Esophagus mucosa (tissue), 1 donor: ENCODE data around the gene PDCD10. TPM values are rescaled to one million over a fixed set of nuclear protein-coding genes. Genes with fewer than 3 reads are reported as not detected.

Source experiments
- ATAC-seq: fragments of 200-7000 bp; cut with Tn5 transposase; one replicate; pipeline ENCODE4 v1.9.1; 2020
- total RNA-seq: library from RNA; stranded (reverse); gene quantifications from one replicate; pipeline ENCODE4 v1.2.4, GENCODE V29; 2023
- donor health status: DM: yes; HTN: yes; CAD: no.

PDCD10 gene
- total RNA-seq, 1 donor from 2014 or later = 49.4 TPM

GRCh38 chr3:167733961-167734497 is 663 bp downstream of the PDCD10 start:
- no peak for ATAC-seq

GRCh38 chr3:167732313-167733065 is 2.2 kb downstream of the PDCD10 start:
- no peak for ATAC-seq

DNA sequence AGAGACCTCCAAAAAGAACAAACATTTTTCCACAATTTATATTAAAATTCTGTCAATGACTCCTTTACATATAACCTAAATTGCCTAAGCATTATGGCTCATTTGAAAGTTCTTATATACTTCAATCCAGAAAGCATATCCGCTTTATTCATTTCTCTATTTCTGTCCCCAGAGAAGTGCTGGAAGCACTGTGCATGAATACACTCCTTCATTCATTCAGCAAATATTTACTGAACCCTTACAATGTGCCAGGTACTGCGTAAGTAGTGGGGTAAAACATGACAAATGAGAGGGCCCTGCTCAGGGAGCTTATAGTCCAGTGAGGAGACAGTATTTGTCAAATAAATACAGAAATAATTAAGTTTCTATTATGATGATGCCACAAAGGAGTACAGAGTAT is 3.3 kb downstream of the PDCD10 start:
- no peak for ATAC-seq

GRCh38 chr3:167729591-167729990 is 5.1 kb downstream of the PDCD10 start:
- no peak for ATAC-seq

DNA sequence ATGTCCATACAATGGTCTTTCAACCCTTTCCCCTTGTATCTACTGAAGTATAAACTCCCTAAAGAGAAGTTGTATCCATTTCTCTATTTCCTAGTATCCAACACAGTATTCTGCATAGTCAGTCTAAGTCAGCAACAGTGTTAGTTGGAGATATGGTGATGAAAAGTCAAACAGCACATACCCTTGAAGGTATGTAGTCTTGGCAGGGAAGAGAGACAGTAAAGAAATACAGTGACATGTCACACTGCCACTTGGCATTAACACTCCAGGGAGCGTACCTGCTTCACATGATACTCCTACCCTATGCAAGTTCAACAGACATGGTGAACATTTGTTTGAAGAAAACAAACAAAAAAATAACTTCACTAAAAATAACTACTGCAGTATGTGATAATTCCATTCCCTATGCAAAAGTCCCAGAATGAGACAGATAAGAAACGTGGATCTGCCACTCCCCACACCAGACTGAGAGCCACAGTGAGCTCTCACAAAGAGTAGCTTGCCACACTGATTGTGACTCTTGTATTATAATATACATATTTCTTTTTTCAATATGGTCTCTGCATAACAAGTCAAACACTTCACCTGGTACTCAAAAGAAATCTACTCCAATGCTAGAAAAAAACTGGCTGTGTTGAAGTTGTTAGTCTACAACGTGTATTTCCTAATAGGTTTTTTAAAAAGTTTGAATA is 5.9 kb downstream of the PDCD10 start:
- no peak for ATAC-seq

GRCh38 chr3:167728176-167728575 is 6.5 kb downstream of the PDCD10 start:
- ATAC-seq = peak; percentile 74

DNA sequence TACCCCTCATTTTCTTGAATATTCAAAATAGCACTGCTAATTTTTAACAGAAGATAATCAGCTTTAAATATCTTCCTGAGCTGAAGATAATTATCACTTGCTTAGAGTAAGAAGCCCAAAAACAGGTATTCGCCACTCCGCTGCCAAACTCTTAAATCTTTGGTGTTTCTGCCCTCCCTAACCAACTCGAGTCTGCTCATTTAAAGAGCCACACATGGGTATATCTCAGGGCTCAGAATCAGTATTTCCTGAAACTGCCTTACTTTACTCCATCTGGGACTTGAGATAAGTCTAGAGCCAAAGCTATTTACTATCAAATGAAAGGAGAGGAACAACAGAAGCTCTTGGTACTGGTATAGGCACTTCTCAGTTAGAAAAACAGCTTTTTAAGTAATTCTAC is 10.8 kb downstream of the PDCD10 start:
- no peak for ATAC-seq

DNA sequence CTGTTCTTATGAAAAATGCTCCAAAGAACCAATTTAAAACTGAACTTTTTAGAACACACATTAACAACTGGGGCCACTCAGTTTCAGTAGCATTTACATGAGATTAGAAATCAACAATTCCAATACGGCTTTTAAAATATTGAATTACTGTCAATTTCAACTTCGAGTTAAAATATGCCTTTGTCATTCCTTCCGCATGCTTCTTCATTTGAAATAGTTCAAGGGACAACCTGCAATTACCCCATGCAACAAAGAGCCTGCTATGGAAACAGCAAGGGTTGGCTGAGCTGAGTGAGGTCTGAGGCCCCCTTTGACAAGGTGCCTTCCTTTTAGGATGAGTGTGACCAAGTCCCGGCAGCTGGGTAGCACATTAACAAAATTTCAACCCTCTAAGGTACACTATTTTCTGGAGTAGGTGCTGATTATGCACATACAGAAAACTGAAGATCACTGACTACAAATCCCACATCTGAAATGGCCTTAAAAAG is 11.6 kb downstream of the PDCD10 start:
- no peak for ATAC-seq

DNA sequence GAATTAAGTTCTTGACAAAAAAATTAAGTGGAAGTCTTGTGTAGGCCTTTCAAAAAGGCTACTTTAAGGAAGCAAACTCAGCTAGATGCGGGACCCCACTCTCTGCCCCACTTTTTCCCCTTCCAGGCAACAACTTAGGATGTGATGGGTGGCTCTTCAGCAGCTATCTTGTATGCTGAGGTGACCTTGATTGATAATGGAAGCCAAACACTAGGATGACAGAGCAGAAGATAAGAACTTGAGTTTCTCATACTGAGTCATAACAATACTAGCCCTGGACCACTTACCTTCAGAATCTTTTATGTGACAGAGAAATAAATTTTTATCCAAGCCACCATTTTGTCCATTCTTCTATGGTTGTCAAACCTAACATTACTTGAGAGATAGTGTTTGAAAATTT is 16.1 kb downstream of the PDCD10 start:
- ATAC-seq = no peak

DNA sequence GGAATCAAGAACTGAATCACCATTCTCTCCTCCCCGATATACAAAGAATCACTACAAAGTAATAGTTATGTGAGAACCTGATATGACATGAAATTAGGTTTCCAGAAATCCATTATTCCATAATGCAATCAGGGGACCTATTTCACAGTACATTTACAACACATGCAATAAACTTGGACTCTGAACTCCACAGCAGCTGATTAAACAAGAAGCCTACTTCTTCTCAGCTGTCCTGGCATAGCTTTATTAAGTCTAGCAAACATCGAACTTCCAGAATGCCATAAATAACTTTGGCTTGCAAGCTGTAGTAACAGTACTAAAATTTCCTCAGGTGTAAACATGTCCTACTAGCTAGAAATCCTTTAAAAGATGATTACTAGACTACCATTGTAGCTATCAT is 17.8 kb downstream of the PDCD10 start:
- ATAC-seq = no peak

GRCh38 chr3:167714871-167715270 is 19.8 kb downstream of the PDCD10 start:
- no peak for ATAC-seq

DNA sequence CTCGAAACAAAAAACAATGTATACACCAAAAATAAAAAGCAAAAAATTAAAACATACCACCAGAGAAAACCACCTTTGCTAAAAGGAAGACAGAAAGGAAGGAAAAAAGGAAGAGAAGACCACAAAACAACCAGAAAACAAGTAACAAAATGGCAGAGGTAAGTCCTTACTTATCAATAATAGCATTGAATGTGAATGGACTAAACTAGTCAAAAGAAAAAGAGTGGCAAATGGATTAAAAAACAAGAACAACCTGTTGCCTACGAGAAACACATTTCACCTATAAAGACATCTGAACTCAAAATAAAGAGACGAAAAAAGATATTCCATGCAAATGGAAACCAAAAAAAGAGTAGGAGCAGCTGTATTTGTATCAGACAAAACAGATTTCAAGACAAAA is 22.2 kb downstream of the PDCD10 start:
- no peak for ATAC-seq

GRCh38 chr3:167711439-167711838 is 23.3 kb downstream of the PDCD10 start:
- no peak for ATAC-seq

DNA sequence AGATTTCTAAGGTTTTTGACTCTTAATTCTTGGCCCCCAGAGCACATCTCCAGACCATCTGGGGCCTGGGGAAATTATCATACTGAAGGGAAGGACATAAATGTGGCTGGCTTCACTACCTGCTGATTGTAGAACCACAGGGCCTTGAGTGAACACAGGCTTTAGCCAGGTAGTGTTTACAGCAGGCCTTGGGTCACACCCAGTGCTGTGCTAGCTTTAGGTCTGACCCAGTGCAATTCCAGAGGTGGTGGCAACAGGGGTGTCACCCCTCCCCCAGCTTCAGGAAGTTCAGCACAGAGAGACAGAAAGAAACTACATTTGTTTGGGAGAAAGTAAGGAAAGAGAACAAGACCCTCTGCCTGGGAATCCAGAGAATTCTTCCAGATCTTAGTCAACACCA is 24.1 kb downstream of the PDCD10 start:
- ATAC-seq = no peak

- no peak for ATAC-seq
Observed at GRCh38 chr3:167709690-167710089, 25.0 kb downstream of the PDCD10 start.

DNA sequence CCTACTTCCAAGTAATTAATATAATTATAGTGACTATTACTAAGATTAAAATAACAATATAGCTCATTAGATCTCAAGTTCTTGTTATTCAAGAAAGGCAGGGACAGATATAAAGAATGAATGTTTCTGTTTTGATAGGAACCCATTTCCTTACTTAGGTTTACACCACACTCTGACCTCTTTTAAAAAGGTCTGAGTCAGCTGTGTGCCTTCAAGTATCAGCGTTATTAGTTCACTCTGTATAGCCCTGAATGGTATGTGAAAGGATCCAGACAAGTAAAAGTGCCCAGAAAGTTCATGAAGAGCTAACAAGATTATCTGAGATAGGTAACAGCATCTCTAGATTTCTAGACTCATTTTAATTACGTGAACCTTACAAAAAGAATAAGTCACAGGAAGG is 28.9 kb downstream of the PDCD10 start:
- peak; percentile 39 for ATAC-seq

DNA sequence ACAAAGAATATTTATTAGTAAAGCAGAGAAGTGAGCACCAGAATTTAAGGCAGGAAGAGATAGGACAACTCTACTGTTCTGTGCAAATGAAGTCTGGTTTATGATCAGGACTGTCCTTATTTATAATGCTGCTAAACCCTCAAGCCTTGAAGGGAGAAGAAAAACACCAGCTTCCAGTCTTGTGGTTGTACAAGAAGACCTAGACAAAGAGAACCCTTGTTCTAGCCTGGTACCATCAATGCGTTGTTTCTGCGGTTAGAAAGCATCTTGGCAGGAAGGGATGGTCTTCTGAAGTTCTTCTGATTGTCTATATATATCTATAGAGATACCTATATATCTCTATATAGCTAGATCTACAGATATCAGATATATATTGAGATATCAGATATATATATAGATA is 33.8 kb downstream of the PDCD10 start:
- no peak for ATAC-seq

DNA sequence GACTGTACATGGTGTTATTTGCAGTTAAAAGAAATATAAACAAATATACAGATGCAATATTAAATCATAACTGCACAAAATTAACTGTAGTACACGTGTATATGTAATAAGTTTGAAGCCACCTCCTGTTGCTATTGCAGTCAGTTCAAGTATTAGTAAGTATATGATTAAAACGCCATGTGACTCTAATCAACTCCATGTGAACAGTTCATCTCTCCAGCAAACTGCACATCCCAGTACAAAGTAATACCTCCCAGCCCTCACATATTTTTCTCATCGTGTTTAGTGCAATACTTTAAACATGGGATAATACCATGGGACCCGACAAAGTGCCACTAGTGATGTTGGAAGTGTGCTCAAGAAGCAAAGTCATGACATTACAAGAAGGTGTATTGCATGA is 34.6 kb downstream of the PDCD10 start:
- no peak for ATAC-seq

DNA sequence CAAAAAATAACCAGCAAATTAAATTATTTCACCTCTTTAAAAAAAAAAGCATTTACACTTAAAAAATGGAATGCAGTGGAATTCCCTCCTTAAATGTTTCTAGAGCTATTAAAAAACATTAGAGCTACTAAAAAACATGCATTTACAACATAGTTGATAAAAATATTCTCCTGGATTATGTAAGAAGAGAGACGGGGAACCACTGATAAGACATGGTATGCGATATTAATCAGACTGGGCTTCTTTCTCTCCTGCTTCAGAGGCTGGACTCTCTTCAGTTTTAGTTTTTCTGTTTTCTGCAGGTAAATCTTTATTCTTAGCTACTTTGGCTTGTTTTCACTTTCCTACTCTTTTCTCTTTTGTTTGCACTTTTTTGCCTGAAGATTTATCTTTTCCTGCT is 40.6 kb downstream of the PDCD10 start:
- ATAC-seq = no peak

DNA sequence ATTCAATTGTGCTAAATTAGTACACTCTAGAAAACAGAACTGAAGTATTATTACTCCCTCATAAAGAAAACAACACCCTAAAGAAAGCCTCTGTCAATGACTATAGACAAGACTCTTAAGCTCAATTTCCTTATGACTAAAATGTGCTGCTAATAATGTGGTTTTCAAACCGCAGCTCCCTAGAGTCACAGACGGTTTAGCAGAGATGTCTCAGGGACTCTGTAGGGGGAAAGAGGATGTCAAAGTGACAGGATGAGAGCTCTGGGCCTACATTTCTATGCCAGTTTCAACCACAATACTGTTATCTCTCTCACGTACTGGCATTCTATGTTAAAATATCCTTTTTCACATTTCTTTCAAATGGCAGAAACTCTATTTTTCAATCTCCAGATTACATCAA is 43.3 kb downstream of the PDCD10 start:
- ATAC-seq = no peak

DNA sequence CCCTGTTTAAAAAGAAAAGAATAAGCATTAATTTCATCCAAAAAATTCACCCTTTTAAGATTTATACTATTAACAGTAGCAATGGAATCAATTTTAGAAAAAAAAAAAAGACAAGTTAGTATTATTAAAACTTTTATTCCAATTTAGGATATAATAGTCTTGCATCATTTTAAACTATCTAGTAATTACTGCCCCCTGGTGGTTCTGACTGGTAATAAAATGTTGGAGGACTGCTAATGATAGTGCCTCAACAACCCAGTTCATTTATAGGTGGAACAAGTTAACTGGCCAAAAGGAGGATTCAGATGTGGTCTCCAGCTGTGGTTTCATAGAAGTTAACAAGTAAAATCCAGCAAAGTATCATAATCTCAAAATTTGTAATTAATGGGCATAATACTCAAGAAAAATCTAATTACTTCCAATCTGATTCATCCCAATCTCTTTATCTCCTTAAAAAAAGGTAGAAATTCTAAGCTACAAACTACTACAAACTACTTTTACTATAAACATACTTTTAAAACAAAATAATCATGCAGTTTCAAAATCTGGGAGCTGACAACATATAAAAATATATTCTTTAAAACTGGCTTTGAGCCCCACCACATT is 50.2 kb downstream of the PDCD10 start:
- peak; percentile 66 for ATAC-seq

DNA sequence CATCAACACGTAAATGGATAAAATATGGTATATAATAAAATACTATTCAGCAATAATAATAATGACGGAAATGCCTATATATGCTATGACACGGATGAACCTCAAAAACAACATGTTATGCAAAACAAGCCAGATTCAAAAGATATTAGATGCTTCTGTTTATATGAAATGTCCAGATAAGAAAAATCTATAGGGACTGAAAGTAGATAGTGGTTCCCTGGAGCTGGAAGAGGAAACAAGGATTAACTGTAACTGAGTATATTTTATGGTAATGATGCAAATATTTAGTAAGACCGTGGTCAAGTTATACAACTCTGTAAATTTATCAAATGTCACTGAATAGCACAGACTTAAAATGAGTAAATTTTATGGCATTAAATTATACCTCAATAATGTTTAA is 55.2 kb downstream of the PDCD10 start:
- ATAC-seq = no peak

GRCh38 chr3:167675848-167676247 is 58.8 kb downstream of the PDCD10 start:
- no peak for ATAC-seq

- no peak for ATAC-seq
Observed at GRCh38 chr3:167673221-167673620, 61.5 kb downstream of the PDCD10 start.
